Endodermal cell (in vitro differentiated cells): Measurements from ENCODE around the gene MRPL51. TPM values are rescaled to one million over a fixed set of nuclear protein-coding genes. Genes with fewer than 3 reads are reported as not detected.

ENCODE experiments used
- DNase-seq: peaks from one replicate; pipeline ENCODE4 v3.0.0-alpha.2; 2017
- H3K27ac ChIP-seq: 2 replicates; pipeline ENCODE4 v1.5.1; 2013; ENCODE audit warnings: mild to moderate bottlenecking, low read depth, low read length, moderate library complexity
- H3K27me3 ChIP-seq: 2 replicates; pipeline ENCODE4 v1.6.1; 2013; ENCODE audit warnings: mild to moderate bottlenecking, low read length, moderate library complexity; ENCODE audit not compliant: insufficient read depth, control insufficient read depth, poor library complexity, severe bottlenecking
- H3K36me3 ChIP-seq: 2 replicates; pipeline ENCODE4 v1.7.0; 2013; ENCODE audit warnings: mild to moderate bottlenecking, low read length, moderate library complexity; ENCODE audit not compliant: control insufficient read depth, insufficient read depth
- H3K4me1 ChIP-seq: one replicate; pipeline ENCODE4 v1.7.0; 2013; ENCODE audit warnings: low read length; ENCODE audit not compliant: control insufficient read depth, insufficient read depth
- H3K4me3 ChIP-seq: 2 replicates; pipeline ENCODE4 v1.5.1; 2013; ENCODE audit warnings: mild to moderate bottlenecking, low read length, moderate library complexity
- H3K9ac ChIP-seq: 2 replicates; pipeline ENCODE4 v1.6.1; 2013; ENCODE audit warnings: mild to moderate bottlenecking, low read length, moderate library complexity; ENCODE audit not compliant: poor library complexity, severe bottlenecking; ENCODE audit errors: extremely low read depth
- H3K9me3 ChIP-seq: 2 replicates; pipeline ENCODE4 v1.6.1; 2013; ENCODE audit warnings: mild to moderate bottlenecking, low read length, moderate library complexity; ENCODE audit not compliant: control insufficient read depth
- H3K27ac Mint-ChIP-seq: 2 replicates; pipeline ENCODE4 v1.8.0; 2020; ENCODE audit warnings: mixed read lengths
- H3K27me3 Mint-ChIP-seq: 2 replicates; pipeline ENCODE4 v1.8.0; 2021; ENCODE audit warnings: mild to moderate bottlenecking, mixed read lengths; ENCODE audit not compliant: insufficient read depth
- H3K36me3 Mint-ChIP-seq: 2 replicates; pipeline ENCODE4 v1.8.0; 2020; ENCODE audit warnings: low read depth, mixed read lengths
- H3K4me1 Mint-ChIP-seq: 2 replicates; pipeline ENCODE4 v1.8.0; 2020; ENCODE audit warnings: mixed read lengths
- H3K4me3 Mint-ChIP-seq: 2 replicates; pipeline ENCODE4 v1.8.0; 2020; ENCODE audit warnings: mild to moderate bottlenecking, moderate library complexity, mixed read lengths
- H3K9me3 Mint-ChIP-seq: 2 replicates; pipeline ENCODE4 v1.8.0; 2020; ENCODE audit warnings: mild to moderate bottlenecking, mixed read lengths
- WGBS, 2 experiments: methylation state at CpG; one replicate each; pipeline versions ENCODE4 v1.1.5 to v1.1.7; 2013; ENCODE audit warnings: missing lambda C conversion rate in 2 of 2, mixed read lengths in 1 of 2; ENCODE audit not compliant: insufficient coverage in 1 of 2, insufficient read length in 1 of 2; 5-methylcytosine and 5-hydroxymethylcytosine counted together
- total RNA-seq, 2 donors: library from RNA; stranded (reverse); fragmentation: NEBNext Ultra II Directional in 1 of 2; extraction: Animal tissue kit (Norgen Biotek cat#: 25700) in 1 of 2; gene quantifications; 2 replicates in 1 of 2; 3 replicates in 1 of 2; pipeline ENCODE4 v1.2.1, GENCODE V29; 2021
- TF ChIP-seq, protein P1 (sequence below): fragments of 200-600 bp; sonication (generic); conservative IDR thresholded peaks from 2 replicates; pipeline ENCODE4 v1.5.0; 2021; ENCODE audit warnings: antibody characterized with exemption, mild to moderate bottlenecking

Gene MRPL51
- total RNA-seq, 2 donors from 2014 or later: 196 to 450 TPM

DNA sequence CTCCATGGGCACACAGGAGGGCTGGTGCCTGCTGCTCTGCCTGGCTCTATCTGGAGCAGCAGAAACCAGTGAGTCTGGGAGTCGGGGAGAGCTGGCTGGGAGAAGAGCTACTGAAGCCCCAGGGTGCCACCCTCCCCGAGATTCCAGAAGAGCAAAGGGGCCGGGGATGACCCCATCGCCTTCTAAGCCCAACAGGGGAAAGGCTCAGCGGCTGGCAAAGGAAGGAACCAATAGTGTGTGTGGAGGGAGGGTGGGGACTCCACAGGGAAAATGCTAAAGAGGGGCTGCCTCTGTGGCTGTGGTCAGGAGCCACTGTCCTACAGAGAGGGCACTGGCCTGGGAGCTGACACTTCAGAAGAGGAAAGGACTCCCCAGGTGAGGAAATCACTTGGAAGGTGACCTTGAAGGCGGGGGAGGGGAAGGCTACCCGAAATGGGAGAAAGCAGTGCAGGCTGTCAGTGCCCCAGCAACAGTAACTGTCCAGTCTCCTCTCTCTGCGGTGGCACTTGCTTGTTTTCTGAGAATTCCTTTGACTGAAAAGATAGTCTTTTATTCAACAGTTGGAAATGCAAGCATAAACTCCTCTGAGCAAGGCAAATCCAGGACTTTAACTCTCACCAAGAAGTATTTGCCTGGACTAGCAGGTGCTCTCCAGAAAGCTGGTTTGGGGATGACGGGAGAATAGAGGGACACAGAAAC is 40.7 kb downstream of the MRPL51 start:
- H3K9me3 Mint-ChIP-seq: no peaks in the 10 kb centered on the region
- Histone ChIP-seq H3K9ac (no peak overlapping the region), H3K4me3 (no peak overlapping the region), H3K9me3 (no peaks in the 10 kb centered on the region), H3K36me3 (no peaks in the 10 kb centered on the region), H3K27ac (peak overlapping the region; percentile 18), H3K4me1 (peaks cover 16% of the 10 kb centered on the region), H3K27me3 (no peaks in the 10 kb centered on the region)
- H3K4me1 Mint-ChIP-seq: peaks cover 33% of the 10 kb centered on the region
- H3K27ac Mint-ChIP-seq: peak overlapping the region; percentile 86
- 67 to 77% methylated on average over 7 to 9 of the region's 9 CpGs for WGBS, 2 experiments
- peak overlapping the region; percentile 45 for H3K4me3 Mint-ChIP-seq
- TF ChIP-seq, protein P1, sequence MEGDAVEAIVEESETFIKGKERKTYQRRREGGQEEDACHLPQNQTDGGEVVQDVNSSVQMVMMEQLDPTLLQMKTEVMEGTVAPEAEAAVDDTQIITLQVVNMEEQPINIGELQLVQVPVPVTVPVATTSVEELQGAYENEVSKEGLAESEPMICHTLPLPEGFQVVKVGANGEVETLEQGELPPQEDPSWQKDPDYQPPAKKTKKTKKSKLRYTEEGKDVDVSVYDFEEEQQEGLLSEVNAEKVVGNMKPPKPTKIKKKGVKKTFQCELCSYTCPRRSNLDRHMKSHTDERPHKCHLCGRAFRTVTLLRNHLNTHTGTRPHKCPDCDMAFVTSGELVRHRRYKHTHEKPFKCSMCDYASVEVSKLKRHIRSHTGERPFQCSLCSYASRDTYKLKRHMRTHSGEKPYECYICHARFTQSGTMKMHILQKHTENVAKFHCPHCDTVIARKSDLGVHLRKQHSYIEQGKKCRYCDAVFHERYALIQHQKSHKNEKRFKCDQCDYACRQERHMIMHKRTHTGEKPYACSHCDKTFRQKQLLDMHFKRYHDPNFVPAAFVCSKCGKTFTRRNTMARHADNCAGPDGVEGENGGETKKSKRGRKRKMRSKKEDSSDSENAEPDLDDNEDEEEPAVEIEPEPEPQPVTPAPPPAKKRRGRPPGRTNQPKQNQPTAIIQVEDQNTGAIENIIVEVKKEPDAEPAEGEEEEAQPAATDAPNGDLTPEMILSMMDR: no peak
- DNase-seq: no peak
- no peaks in the 10 kb centered on the region for H3K27me3 Mint-ChIP-seq
- H3K36me3 Mint-ChIP-seq: no peaks in the 10 kb centered on the region

DNA sequence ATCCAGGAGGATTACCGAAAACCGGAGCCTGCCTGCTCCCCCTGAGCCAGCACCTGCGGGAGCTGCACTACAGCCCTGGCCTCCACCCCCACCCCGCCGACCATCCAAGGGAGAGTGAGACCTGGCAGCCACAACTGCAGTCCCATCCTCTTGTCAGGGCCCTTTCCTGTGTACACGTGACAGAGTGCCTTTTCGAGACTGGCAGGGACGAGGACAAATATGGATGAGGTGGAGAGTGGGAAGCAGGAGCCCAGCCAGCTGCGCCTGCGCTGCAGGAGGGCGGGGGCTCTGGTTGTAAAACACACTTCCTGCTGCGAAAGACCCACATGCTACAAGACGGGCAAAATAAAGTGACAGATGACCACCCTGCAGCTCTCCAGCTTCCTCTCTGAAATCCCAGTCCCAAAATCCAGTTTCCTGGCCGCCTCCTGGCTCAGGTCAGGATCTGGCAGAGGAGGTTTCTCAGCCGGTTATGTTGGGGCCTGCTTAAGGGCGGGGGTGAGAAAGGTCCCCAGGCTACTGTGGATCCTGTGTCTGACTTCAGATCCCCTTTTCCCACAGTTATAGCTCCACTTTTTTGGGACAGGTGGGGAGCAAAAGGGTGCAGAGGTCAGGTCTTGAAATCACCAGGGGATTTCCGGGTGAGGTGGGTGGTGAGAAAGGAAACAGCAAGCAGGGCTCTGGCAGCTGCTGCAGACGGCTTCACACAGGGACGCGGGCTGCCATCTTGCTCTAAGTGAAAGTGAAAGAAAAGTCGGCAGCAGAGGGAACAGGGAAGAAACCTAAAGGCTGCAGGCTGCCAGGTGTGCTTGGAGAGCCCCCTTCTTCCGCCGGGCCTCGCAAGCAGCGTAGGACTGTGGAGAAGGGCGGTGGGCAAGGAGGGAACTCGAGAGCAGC is 41.5 kb downstream of the MRPL51 start, which contains the start of gene TAPBPL:
TSS of gene TAPBPL (plus strand) at position 695 of the 897 bp plus-strand sequence. CDS start 207 bp downstream, outside the sequence.
- H3K9me3 ChIP-seq: no peaks in the 10 kb centered on the region
- WGBS, 2 experiments: 45 to 57% methylated on average over 16 to 26 of the region's 27 CpGs
- TF ChIP-seq, protein P1: no peak
- peak; percentile 87 for DNase-seq
- H3K4me3 ChIP-seq: peak within 1 kb of the TSS; percentile 33
- H3K4me1 ChIP-seq: peaks cover 16% of the 10 kb centered on the region
- no peaks in the 10 kb centered on the region for H3K9me3 Mint-ChIP-seq
- no peaks in the 10 kb centered on the region for H3K27me3 ChIP-seq
- no peaks in the 10 kb centered on the region for H3K36me3 ChIP-seq
- no peaks in the 10 kb centered on the region for H3K27me3 Mint-ChIP-seq
- H3K4me3 Mint-ChIP-seq: peak within 1 kb of the TSS; percentile 45
- peak within 1 kb of the TSS; percentile 82 for H3K27ac ChIP-seq
- H3K27ac Mint-ChIP-seq: peak within 1 kb of the TSS; percentile 86
- no peaks in the 10 kb centered on the region for H3K36me3 Mint-ChIP-seq
- H3K9ac ChIP-seq: peak within 1 kb of the TSS; percentile 23
- peaks cover 33% of the 10 kb centered on the region for H3K4me1 Mint-ChIP-seq

DNA sequence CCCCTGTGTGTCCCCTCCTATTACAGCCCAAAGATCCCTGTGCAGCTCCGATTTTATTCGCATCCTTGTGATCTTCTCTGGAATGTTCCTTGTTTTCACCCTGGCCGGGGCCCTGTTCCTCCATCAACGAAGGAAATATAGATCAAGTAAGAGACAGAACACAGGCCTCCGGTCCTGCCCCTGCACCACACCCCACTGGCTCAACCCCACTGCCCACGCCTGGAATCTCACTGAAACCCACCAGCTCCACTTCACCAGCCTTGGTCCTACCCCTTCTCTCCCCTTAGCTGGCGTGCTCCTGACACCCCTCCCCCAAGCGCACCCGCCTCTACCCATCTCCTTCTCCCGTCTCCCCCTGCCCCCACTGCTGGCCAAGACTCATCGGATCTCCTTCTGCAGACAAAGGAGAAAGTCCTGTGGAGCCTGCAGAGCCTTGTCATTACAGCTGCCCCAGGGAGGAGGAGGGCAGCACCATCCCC is 42.2 kb downstream of the MRPL51 start:
- no peaks in the 10 kb centered on the region for H3K9me3 Mint-ChIP-seq
- Histone ChIP-seq H3K9ac (no peak overlapping the region), H3K27ac (peak overlapping the region; percentile 82), H3K4me3 (peak overlapping the region; percentile 33), H3K4me1 (peaks cover 16% of the 10 kb centered on the region), H3K36me3 (no peaks in the 10 kb centered on the region), H3K27me3 (no peaks in the 10 kb centered on the region), H3K9me3 (no peaks in the 10 kb centered on the region)
- peak; percentile 88 for DNase-seq
- no peaks in the 10 kb centered on the region for H3K27me3 Mint-ChIP-seq
- peak overlapping the region; percentile 45 for H3K4me3 Mint-ChIP-seq
- peaks cover 33% of the 10 kb centered on the region for H3K4me1 Mint-ChIP-seq
- peak overlapping the region; percentile 86 for H3K27ac Mint-ChIP-seq
- WGBS, 2 experiments: 32 to 43% methylated on average over 5 to 11 of the region's 11 CpGs
- no peaks in the 10 kb centered on the region for H3K36me3 Mint-ChIP-seq
- TF ChIP-seq, protein P1: no peak
